CD1c-positive myeloid dendritic cell (primary cell): Measurements from ENCODE around the gene PRICKLE2.
A peak's percentile ranks its signal among the peaks of the same experiment; 100 is the strongest.

ENCODE experiments used
- DNase-seq: peaks from one replicate; pipeline ENCODE4 v3.0.0-alpha.2; 2016; ENCODE audit errors: extremely low spot score

The PRICKLE2 gene, protein sequence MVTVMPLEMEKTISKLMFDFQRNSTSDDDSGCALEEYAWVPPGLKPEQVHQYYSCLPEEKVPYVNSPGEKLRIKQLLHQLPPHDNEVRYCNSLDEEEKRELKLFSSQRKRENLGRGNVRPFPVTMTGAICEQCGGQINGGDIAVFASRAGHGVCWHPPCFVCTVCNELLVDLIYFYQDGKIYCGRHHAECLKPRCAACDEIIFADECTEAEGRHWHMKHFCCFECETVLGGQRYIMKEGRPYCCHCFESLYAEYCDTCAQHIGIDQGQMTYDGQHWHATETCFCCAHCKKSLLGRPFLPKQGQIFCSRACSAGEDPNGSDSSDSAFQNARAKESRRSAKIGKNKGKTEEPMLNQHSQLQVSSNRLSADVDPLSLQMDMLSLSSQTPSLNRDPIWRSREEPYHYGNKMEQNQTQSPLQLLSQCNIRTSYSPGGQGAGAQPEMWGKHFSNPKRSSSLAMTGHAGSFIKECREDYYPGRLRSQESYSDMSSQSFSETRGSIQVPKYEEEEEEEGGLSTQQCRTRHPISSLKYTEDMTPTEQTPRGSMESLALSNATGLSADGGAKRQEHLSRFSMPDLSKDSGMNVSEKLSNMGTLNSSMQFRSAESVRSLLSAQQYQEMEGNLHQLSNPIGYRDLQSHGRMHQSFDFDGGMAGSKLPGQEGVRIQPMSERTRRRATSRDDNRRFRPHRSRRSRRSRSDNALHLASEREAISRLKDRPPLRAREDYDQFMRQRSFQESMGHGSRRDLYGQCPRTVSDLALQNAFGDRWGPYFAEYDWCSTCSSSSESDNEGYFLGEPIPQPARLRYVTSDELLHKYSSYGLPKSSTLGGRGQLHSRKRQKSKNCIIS

DNA sequence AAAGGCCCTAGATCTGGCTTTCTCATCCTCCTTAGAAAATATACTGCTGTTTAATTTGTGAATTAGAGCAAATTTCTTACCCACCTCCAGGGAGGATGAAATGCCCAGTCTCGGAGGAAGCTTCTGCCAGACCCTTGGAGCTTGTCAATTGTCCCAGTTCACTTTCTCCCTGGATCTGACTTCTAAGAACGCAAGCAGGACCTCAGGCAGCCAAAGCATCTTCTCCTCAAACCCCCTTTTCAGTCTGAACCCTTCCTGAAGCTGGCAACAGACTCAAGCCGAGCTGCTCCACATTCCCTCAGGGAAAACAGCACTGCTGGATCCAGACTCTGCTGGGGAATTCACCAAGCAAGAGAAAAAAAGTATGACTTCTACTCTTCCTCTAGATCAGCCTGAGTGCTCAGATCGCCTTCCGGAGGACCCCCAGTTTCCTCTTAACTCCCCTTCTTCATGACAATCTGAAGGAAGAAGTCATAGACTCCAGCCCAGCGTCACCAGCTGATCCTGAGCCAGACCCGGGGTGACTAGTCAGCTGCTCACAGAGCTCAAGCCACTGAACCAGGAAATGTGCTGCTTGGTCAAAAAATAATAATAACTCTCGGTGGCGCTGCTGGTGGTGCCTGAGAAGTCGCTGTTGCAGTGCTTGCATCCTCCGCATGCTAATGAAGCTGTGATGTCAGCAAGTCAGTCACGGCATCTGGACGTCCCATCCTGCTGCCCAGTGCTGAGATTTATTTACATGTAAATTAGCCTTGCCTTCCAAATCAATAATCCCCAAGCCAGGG, at the start of gene PRICKLE2:
Gene PRICKLE2, minus strand, starts transcription at position 641 of the 785 bp plus-strand sequence. CDS start 26,539 bp downstream, outside the sequence.
- peak; percentile 1 for DNase-seq

DNA sequence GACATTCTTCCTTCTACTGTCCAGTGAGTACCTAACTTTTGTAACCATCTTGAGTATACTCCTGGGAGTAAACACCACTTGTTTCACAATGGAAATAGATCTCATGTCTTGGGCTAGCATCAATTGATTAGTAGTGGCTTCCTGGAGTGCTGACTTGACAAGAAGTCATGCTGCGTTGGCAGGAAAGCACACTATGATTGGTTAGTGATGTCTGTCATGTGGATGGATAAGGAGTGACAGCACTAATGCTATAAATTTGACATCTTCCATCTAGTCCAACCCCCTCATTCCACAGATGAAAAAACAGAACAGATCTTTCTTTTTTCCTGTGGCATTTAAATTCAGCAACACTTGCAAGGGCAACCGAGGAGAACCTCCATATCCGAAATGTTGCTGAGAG, 47.6 kb upstream of the PRICKLE2 start:
- DNase-seq: no peak

DNA sequence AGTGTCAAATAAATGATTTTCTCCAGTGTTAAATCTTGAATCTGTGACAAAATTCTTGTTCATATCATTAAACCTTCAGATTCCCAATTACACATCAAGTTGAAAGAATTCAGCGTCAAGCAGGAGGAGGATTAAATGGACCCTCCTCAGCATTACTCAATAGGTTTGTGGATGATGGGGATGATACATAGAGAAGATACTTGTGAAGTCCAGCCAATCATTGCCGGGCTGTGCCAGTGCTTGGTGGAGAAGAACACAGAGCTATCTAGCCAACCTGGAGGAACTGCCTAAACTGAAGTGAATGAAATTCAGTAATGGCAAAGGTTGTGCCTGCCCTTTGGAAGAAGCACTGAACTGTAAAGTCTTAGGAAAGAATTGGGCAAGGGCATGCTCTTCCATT, 47.0 kb upstream of the PRICKLE2 start:
- no peak for DNase-seq

DNA sequence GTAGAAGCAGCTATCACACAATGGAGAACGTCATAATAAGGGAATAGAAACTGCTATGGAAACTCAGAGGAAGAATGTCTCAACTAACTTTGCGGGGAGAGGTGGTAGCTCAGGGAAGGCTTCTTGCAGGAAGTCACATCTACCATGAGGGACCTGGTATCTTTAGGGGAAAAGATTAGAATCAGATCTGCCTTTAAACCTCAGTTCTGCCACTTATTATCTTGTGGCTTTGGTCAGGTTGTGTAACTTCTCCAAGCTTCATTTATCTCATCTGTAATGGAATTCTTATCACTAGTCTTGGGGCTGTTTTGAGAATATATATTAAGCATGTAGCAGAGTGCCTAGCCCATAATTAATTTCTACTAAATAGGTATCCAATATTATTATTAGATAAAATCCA, 46.4 kb upstream of the PRICKLE2 start:
- DNase-seq: no peak

DNA sequence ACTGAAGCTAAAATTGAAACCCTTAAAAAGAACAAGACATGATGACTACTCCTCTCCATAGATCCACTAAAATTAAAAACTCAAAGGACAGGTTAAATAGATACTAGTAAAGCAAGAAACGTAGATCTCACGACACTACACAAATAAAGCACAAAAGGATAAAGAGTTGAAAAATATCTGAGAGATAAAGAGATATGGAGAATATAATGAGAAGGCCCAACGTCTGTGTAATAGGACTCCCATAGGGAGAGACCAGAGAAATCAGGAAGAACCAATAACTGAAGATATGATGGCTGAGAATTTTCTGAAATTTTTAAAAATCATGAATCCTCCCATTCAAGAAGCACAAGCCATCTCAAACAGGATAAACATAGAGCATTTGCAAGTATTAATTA, 45.6 kb upstream of the PRICKLE2 start:
- no peak for DNase-seq

DNA sequence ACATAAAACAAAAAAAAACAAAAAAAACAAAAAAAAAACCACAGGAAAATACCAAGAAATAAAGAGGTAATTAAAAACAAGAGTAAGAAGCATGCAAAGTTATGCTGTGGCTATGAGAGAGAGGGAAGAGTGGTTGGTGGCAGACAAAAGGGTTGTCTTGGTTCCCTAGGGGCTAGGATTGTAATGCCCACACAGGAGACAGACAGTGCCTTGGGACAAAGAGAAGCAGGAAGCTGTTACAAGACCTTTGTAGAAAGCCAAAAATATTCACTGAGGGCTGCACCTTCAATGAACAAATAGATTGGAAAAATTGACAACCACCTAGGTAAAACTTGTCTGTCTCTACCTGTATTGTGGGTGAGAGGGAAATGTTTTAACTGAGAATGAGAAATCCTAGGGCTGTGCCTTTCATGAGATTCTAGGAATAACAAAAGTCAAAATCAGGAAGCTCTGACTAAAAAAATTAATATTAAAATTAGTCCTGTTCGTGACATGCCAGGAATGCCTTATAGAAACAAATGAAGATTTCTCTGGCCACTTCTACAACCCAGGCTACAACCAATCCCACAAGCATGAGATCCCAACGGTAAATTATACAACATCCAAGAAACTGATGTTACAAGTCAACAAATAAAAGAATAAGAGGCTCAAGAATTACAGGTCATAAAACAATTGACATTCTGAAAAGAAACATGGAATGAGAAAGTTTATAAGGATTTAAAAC, 45.0 kb upstream of the PRICKLE2 start:
- no peak for DNase-seq

DNA sequence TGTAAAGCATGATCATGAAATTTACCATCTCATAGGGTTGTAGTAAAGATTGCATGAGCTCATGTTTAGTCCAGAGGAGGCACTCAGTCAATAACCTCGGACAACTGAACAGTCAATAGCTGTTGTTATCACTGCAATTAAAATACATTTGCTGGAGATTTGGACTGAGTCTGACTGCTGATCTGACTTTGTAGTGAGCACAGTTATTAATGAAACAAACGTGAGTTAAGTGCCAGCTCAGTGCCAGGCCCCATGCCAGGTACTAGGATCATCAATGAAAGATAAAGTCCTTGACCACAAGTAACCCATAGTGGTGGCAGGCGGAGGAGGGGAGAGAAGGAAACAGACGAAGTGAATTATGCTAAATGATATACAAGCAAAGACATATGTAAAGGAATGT, 43.7 kb upstream of the PRICKLE2 start:
- no peak for DNase-seq

DNA sequence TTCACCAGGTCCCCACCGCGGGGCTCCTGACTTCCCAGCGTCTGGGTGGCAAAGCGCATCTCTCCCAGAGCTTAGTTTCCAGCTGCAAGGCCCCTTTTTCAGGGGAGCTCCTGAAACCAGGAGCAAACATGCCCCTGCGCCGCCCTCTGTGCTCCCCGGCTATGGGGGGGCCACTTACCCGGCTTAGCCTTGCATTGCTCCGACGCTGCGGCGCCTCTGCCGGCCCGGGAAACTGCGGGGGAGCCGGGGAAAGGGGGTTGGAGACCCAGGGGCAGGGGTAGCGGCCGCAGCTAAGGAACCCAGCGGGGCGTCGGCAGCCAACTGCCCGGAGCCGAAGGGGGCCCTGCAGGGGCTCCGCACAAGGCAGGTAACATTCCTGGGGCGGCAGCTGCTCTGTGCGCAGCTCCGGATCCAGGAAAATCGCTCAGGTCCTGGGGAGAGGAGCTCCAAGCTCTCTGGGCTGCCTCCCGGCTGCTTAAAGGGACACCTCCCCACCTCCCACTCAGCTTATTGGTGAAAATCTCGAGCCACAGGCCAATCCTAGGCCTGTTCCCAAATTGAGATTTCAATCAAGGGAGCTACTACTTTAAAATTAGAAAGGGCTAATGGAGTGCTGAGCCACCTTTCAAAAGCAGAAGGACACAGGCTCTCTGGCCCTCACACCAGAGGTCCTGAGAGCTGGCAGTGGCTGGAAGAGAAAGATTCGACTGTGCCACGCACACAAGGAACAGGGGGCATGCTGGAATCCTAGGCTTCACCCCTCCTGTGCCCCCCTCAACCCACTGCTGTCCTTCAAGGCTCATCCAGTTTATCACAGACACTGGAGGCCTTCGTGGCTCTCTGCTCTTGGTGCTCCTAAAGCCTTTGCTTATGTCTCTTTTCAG, 42.7 kb upstream of the PRICKLE2 start:
- no peak for DNase-seq

DNA sequence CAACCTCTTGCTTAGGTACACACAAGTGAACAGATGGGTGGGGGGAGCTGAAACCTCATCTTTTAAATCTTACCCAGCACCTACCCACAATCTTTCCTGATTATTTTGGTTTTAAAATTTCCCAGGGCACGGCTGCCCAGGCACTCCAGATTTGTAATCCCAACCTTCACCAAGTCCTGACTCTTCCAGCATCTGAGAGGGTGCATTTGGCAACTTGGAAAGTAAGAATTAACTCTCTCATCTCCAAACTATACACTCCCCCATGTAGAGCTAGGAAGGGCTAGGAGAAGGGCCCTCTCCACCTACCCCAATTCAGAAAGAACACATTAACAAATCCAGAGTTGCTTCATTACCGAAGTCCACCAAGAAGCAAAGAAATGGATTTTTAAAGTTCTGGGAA, 41.7 kb upstream of the PRICKLE2 start:
- no peak for DNase-seq

DNA sequence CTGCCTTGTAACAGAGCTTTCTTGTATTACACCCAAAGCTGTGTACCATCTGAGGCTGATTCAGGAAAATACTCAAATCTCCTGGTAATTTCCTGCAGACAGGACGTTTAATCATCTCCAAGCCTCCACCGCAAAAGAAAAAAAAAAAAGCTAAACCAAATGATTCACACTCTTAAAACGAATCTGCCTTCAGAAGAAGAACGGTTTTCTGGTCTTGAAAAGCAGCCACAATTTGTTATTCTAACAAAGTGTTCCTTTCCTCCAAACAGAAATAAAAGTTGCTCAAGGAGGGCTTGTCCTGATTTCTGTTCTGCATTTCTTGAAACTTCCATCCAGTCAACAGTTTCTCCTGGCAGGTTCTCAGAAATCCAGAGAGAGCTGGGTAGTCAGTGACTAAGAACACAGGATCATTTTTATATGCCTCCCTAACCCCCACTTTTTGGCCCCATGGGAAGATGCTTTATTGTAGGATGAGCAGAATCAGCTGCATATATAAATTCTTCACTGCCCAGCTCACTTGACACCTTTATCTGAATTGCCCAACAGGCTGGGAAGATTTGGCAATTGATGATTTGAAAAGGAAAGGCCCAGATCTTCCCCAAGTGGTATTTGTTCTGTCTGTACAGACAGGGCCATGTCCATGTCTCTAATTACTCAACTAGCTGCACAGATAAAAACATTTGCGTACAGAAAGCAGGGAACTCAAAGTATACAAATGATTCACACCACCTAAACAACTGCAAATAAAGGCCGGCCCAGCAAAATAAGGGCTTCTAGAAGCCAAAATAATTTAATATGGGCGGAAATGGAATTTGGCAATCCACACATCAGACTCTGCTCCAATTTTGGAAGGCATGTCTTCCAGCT, 41.0 kb upstream of the PRICKLE2 start:
- no peak for DNase-seq

DNA sequence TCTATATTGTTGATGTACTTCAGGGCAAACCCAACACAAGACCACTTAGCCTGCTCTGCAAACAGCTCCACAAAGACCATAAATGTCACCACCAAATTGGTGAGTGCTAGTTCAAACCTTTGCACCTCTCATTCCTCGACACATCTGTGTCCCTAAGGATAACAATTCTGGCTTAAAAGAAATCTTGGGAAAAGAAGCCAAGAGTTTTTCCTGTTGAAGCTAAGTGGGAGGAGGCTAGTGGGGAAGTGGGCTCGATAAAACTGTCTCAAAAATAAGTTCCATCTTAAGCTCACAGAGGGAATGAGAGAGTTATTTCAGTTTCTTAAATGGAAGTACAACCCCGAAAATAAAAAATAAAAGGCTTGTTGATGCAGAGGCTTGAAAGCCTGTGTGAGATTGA, 40.4 kb upstream of the PRICKLE2 start:
- no peak for DNase-seq

DNA sequence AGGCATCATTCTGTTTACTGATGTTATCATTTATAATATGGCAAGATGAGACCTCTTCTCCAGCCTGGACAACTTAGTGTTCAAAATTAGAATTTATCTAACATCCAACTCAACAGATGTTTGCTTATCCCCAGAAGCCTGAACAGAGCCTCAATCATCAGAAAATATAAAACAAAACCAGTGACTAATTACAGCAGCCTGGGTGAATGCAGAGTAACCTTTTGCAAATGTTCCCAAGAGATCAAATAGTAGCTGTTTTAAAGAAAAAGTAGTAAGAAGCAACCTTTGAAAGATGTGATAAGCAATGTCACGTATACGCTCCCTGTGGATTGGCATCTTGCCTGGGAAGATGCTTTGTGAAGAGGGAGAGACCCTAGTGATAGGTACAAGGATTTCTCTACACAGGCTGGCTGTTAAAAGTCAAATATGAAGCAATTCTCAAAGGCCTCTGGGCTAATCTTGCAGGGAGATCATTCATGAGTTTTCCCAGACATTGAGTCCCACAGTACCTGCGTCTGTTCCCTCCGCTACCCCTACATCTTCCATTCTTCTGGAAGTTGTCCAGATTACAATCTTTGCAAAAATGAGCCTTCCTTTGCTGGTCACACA, 39.3 kb upstream of the PRICKLE2 start:
- no peak for DNase-seq

DNA sequence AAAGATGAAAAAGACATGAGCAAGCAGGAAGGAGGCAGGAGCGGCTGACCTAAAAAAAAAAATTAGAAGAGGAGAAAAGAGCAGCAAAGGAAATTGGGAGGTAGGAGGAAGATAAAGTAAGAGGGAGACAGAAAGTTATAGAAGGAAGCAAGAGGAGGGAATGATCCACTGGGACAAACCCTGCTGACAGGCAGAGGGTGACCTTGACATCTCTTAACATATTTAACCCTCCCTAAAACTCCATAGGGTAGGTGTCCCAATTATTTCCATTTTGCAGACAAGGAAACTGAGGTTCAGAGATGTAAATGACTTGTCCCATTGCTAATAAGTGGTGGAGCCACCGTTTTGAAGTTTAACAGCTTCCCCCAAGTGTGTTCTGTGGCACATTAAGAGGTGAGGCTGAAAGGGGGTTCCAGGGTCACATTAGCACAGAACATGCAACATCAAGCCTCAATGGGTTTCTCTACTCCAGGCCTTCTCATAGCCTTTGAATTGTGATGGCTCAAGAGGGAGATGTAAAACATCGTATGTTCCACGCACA, 37.4 kb upstream of the PRICKLE2 start:
- DNase-seq: no peak

DNA sequence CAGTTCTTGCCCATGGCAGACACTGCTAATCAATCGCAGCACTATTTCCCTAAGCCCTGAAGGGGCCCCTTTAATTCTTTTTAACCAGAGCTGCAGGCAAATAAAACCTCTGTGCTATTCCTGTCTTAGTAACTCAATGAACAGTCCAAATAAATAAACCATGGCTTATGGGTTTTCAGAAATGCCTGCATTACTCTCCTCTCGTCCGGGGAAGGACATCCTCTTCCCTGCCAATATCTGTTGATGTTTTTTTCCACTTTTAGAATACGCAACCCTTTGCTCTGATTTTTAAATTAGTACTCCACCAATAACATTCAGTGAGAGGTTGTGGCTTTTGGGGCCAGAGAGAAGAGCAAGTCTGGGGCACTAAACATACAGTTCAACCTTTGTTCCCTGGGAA, 35.2 kb upstream of the PRICKLE2 start:
- DNase-seq: no peak

DNA sequence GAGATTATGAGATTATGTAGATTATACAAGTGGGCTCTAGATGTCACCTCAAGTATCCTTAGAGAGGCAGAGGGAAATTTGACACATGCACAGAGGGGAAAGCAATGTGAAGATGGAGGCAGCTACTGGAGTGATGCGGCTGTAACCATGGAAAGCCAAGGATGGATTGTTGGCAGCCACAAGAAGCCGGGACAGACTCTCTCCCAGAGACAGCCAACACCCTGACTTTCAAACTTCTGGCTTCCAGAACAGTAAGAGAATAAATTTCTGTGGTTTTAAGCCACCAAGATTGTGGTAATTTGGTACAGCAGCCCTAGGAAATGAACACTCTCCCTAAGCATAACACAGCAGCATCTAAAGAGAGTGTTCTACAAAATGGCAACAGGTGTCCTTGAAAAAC, 34.4 kb upstream of the PRICKLE2 start:
- no peak for DNase-seq

DNA sequence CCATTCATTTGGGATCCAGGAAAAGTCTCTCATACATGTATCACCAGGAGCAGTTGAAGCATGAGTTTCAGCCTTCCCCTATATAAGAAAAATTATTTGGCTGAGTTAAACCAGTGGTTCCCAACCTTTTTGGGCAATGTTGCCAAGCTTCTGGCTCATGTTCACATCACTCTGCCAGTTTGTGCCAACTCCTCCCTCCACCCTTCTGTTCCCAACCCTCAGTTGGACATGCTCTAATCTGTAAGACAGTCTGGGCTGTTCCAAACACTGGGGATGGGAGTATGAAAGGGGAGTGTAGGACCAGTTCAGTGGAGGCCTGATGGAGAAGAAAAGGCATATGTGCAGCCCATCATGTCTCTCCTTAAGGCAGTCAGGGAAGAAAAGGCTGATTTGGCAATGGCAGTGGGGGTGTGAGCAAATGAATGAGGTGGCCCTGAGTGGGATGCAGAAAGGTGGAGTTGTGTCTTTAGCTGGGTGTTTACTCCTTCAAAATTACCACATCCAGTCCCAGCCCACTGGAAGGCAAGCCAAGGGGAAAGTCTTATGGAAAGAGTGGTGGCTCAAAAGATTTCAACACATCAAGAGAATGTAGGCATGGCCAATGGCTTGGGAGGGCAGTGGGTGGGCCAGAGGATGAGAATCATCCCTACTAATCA, 32.0 kb upstream of the PRICKLE2 start:
- no peak for DNase-seq

DNA sequence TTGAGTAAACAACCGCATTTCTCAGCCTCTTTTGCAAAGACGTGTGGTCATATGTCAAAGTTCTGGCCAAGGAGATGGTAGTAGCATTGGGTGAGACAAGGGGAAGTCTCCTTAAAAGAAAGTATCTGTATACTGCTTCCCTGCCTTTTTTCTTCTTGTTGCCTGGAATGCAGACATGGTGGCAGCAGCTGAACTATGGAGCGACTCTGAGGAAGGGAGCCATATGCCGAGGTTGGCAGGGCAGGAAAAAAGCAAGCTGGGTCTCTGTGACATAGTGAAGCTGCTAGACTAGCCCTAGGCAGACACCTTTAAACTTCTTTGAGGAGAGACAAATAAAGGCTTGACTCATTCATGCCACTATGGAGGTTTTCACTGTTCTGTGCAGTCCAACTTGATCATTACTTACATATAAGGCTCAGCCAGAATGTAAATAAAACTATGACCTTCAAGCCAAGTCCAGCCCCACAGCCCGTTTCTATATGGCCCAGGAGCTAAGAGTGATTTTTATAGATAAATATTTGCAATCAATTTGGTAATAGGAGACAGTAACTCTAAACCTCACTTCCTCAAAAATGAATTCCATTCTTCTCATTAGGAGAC, 30.6 kb upstream of the PRICKLE2 start:
- DNase-seq: no peak

DNA sequence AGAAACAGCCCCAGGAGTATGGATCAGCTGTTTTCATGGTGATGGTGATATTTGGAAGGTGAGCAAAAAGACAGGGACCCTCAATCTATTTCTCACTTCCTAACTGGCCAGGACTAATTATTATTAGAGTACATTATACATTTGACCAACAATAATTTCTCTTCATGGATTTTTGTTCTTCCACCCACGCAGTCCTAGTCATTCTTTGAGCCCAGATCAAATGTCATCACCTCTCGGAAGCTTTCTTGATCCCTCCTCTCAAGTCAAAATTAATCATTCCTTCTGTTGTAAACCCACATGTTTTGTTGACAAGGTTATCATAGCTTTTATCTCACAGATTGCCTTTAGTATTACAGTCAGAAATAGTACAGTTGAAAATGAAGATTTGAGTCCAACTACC, 29.2 kb upstream of the PRICKLE2 start:
- DNase-seq: no peak
